ENCODE data around the gene CASQ2.

CASQ2 gene

GRCh38 chr1:115723756-115724155 lies 44.8 kb downstream of the CASQ2 start:
- Histone ChIP-seq H2BK120ac (ENCODE audit: low read depth, low read length) (no peak overlapping the region), H3K27ac (replicated peaks; ENCODE audit: low read length) (no peak overlapping the region), H3K23ac (ENCODE audit: low read depth, low read length, poor library complexity) (no peak overlapping the region), H3K18ac (ENCODE audit: low read length) (no peak overlapping the region), H3K27me3 (ENCODE audit: control insufficient read depth in 3 of 3, insufficient read depth in 3 of 3, low read depth in 1 of 3, low read length in 3 of 3) (peaks cover 0 to 5% (median 0%) of the 10 kb centered on the region in 3 experiments), H3K4ac (ENCODE audit: low read length) (no peak overlapping the region), H2BK12ac (ENCODE audit: low read length) (no peak overlapping the region), H3K9ac (ENCODE audit: low read depth, low read length, poor library complexity) (no peak overlapping the region), H3K36me3 (replicated peaks in 1 of 2; ENCODE audit: control insufficient read depth in 2 of 2, insufficient read depth in 2 of 2, low read length in 2 of 2) (no peaks in the 10 kb centered on the region), H4K91ac (ENCODE audit: low read depth, low read length, poor library complexity) (no peak overlapping the region), H2BK15ac (ENCODE audit: low read length) (no peak overlapping the region), H3K4me2 (ENCODE audit: insufficient read depth, low read length, poor library complexity, severe bottlenecking) (no peak overlapping the region), H2BK5ac (ENCODE audit: low read length) (no peak overlapping the region), H2AK5ac (ENCODE audit: low read depth, low read length) (no peak overlapping the region), H3K4me3 (ENCODE audit: low read length in 2 of 2) (no peak overlapping the region), H3K14ac (ENCODE audit: low read length) (no peak overlapping the region), H3K4me1 (ENCODE audit: control insufficient read depth in 2 of 2, insufficient read depth in 1 of 2, low read depth in 1 of 2, low read length in 2 of 2) (peaks cover 7 to 11% of the 10 kb centered on the region in 2 donors), H2AFZ (ENCODE audit: low read length) (no peak overlapping the region), H4K8ac (ENCODE audit: low read depth, low read length) (no peak overlapping the region), H3K9me3 (replicated peaks in 1 of 2; ENCODE audit: control insufficient read depth in 2 of 2, insufficient read depth in 1 of 2, low read depth in 1 of 2, low read length in 2 of 2) (no peaks in the 10 kb centered on the region), H3K79me1 (ENCODE audit: low read depth, low read length) (no peaks in the 10 kb centered on the region)
- no peak for DNase-seq (ENCODE audit: low spot score)
- no CpG with 5 or more reads among the region's 5 CpGs for WGBS, 2 donors (ENCODE audit: extremely low coverage in 2 of 2, insufficient read length in 2 of 2, insufficient replicate concordance in 1 of 2)

- Histone ChIP-seq H2AK5ac (ENCODE audit: low read depth, low read length) (no peak overlapping the region), H3K36me3 (replicated peaks in 1 of 2; ENCODE audit: control insufficient read depth in 2 of 2, insufficient read depth in 2 of 2, low read length in 2 of 2) (no peaks in the 10 kb centered on the region), H2BK12ac (ENCODE audit: low read length) (no peak overlapping the region), H3K27me3 (ENCODE audit: control insufficient read depth in 3 of 3, insufficient read depth in 3 of 3, low read depth in 1 of 3, low read length in 3 of 3) (peaks cover 0 to 12% (median 0%) of the 10 kb centered on the region in 3 experiments), H3K27ac (replicated peaks; ENCODE audit: low read length) (no peak overlapping the region), H3K4me2 (ENCODE audit: insufficient read depth, low read length, poor library complexity, severe bottlenecking) (no peak overlapping the region), H3K9me3 (replicated peaks in 1 of 2; ENCODE audit: control insufficient read depth in 2 of 2, insufficient read depth in 1 of 2, low read depth in 1 of 2, low read length in 2 of 2) (no peaks in the 10 kb centered on the region), H3K18ac (ENCODE audit: low read length) (no peak overlapping the region), H2BK15ac (ENCODE audit: low read length) (no peak overlapping the region), H4K8ac (ENCODE audit: low read depth, low read length) (no peak overlapping the region), H3K79me1 (ENCODE audit: low read depth, low read length) (no peaks in the 10 kb centered on the region), H2AFZ (ENCODE audit: low read length) (no peak overlapping the region), H3K4me1 (ENCODE audit: control insufficient read depth in 2 of 2, insufficient read depth in 1 of 2, low read depth in 1 of 2, low read length in 2 of 2) (peaks cover 2 to 6% of the 10 kb centered on the region in 2 donors), H3K23ac (ENCODE audit: low read depth, low read length, poor library complexity) (no peak overlapping the region), H2BK5ac (ENCODE audit: low read length) (no peak overlapping the region), H3K4ac (ENCODE audit: low read length) (no peak overlapping the region), H3K9ac (ENCODE audit: low read depth, low read length, poor library complexity) (no peak overlapping the region), H2BK120ac (ENCODE audit: low read depth, low read length) (no peak overlapping the region), H3K4me3 (ENCODE audit: low read length in 2 of 2) (no peak overlapping the region), H3K14ac (ENCODE audit: low read length) (no peak overlapping the region), H4K91ac (ENCODE audit: low read depth, low read length, poor library complexity) (no peak overlapping the region)
- no peak for DNase-seq (ENCODE audit: low spot score)
- no CpG with 5 or more reads among the region's 1 CpG for WGBS, 2 donors (ENCODE audit: extremely low coverage in 2 of 2, insufficient read length in 2 of 2, insufficient replicate concordance in 1 of 2)
Measured at GRCh38 chr1:115722221-115722620, 46.3 kb downstream of the CASQ2 start.

DNA sequence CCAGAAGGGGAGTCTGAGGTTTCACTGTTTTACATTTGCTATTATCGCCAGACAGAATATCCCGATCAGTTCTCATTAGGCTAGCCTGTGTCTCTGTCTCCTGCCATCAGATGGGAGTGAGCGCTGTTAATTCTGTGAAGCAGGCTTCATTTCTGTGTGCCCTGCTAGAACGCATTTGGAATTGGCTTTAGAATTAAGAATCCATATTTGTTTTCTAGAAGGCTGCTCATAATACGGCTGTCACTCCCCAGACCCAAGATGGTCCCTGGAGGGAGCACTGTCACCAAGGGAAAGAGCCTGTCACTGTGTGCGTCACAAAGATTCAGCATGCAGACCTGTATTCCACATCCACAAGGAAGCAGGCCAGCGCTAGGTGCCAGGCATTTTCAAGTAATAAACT lies 49.2 kb downstream of the CASQ2 start:
- no peak overlapping the region for H4K8ac ChIP-seq (ENCODE audit: low read depth, low read length)
- no peaks in the 10 kb centered on the region for H3K9me3 ChIP-seq (replicated peaks in 1 of 2; ENCODE audit: control insufficient read depth in 2 of 2, insufficient read depth in 1 of 2, low read depth in 1 of 2, low read length in 2 of 2)
- H3K27ac ChIP-seq (replicated peaks; ENCODE audit: low read length) = no peak overlapping the region
- H3K4me2 ChIP-seq (ENCODE audit: insufficient read depth, low read length, poor library complexity, severe bottlenecking) = no peak overlapping the region
- no CpG with 5 or more reads among the region's 7 CpGs for WGBS, 2 donors (ENCODE audit: extremely low coverage in 2 of 2, insufficient read length in 2 of 2, insufficient replicate concordance in 1 of 2)
- H3K9ac ChIP-seq (ENCODE audit: low read depth, low read length, poor library complexity) = no peak overlapping the region
- no peak overlapping the region for H2BK12ac ChIP-seq (ENCODE audit: low read length)
- no peak overlapping the region for H3K14ac ChIP-seq (ENCODE audit: low read length)
- H3K36me3 ChIP-seq (replicated peaks in 1 of 2; ENCODE audit: control insufficient read depth in 2 of 2, insufficient read depth in 2 of 2, low read length in 2 of 2) = no peaks in the 10 kb centered on the region
- H3K79me1 ChIP-seq (ENCODE audit: low read depth, low read length) = no peaks in the 10 kb centered on the region
- no peak overlapping the region for H3K4me3 ChIP-seq (ENCODE audit: low read length in 2 of 2)
- H3K23ac ChIP-seq (ENCODE audit: low read depth, low read length, poor library complexity) = no peak overlapping the region
- H3K18ac ChIP-seq (ENCODE audit: low read length) = no peak overlapping the region
- H3K27me3 ChIP-seq (ENCODE audit: control insufficient read depth in 3 of 3, insufficient read depth in 3 of 3, low read depth in 1 of 3, low read length in 3 of 3) = peaks cover 0 to 12% (median 0%) of the 10 kb centered on the region in 3 experiments
- no peak overlapping the region for H2AFZ ChIP-seq (ENCODE audit: low read length)
- no peak overlapping the region for H4K91ac ChIP-seq (ENCODE audit: low read depth, low read length, poor library complexity)
- H2AK5ac ChIP-seq (ENCODE audit: low read depth, low read length) = no peak overlapping the region
- no peak overlapping the region for H2BK15ac ChIP-seq (ENCODE audit: low read length)
- no peak overlapping the region for H3K4ac ChIP-seq (ENCODE audit: low read length)
- DNase-seq (ENCODE audit: low spot score) = no peak
- H2BK120ac ChIP-seq (ENCODE audit: low read depth, low read length) = no peak overlapping the region
- no peak overlapping the region for H2BK5ac ChIP-seq (ENCODE audit: low read length)
- H3K4me1 ChIP-seq (ENCODE audit: control insufficient read depth in 2 of 2, insufficient read depth in 1 of 2, low read depth in 1 of 2, low read length in 2 of 2) = no peaks in the 10 kb centered on the region

DNA sequence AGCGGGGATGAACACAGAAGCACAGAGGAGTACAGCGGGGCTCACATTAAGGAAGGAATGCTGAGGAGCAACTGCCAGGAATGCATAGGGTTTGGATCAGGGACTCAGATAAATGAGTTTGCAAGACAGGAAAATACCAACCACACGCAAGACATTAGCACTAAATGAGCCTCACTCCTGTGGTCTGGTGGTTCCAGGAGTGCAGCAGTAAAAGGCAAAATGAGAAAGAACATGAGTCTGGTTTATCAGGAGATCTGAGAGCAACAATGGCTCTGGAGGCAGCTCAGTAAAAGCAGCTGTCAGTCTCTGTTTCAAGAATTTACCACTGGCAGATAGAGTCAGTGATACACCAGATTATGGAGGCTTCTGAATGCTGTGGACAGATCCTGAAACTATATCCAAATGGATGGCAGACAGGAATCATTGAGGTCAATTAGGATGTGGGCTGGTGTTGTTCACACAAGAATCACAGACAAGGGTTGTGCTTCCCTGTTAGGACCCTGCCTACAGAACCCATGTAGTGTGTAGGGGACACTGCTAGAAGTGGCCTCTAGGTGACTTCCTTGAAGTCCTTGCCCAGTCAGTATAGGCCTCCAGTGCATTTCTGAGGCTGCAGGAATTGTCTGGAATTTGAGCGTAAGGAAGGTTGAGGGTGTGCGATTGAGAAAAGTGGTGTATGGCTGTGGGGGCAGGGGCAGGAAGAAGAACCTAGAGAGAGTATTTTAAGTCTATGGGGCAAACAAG lies 50.3 kb downstream of the CASQ2 start:
- Histone ChIP-seq H3K27ac (replicated peaks; ENCODE audit: low read length) (no peak overlapping the region), H2AFZ (ENCODE audit: low read length) (no peak overlapping the region), H3K4me2 (ENCODE audit: insufficient read depth, low read length, poor library complexity, severe bottlenecking) (no peak overlapping the region), H3K18ac (ENCODE audit: low read length) (no peak overlapping the region), H2BK5ac (ENCODE audit: low read length) (no peak overlapping the region), H2BK15ac (ENCODE audit: low read length) (no peak overlapping the region), H3K14ac (ENCODE audit: low read length) (no peak overlapping the region), H3K36me3 (replicated peaks in 1 of 2; ENCODE audit: control insufficient read depth in 2 of 2, insufficient read depth in 2 of 2, low read length in 2 of 2) (no peaks in the 10 kb centered on the region), H4K8ac (ENCODE audit: low read depth, low read length) (no peak overlapping the region), H3K4me1 (ENCODE audit: control insufficient read depth in 2 of 2, insufficient read depth in 1 of 2, low read depth in 1 of 2, low read length in 2 of 2) (no peaks in the 10 kb centered on the region), H2BK12ac (ENCODE audit: low read length) (no peak overlapping the region), H2BK120ac (ENCODE audit: low read depth, low read length) (no peak overlapping the region), H3K4ac (ENCODE audit: low read length) (no peak overlapping the region), H3K9ac (ENCODE audit: low read depth, low read length, poor library complexity) (no peak overlapping the region), H2AK5ac (ENCODE audit: low read depth, low read length) (no peak overlapping the region), H3K79me1 (ENCODE audit: low read depth, low read length) (no peaks in the 10 kb centered on the region), H3K9me3 (replicated peaks in 1 of 2; ENCODE audit: control insufficient read depth in 2 of 2, insufficient read depth in 1 of 2, low read depth in 1 of 2, low read length in 2 of 2) (no peaks in the 10 kb centered on the region), H3K23ac (ENCODE audit: low read depth, low read length, poor library complexity) (no peak overlapping the region), H3K27me3 (ENCODE audit: control insufficient read depth in 3 of 3, insufficient read depth in 3 of 3, low read depth in 1 of 3, low read length in 3 of 3) (peaks cover 0 to 13% (median 0%) of the 10 kb centered on the region in 3 experiments), H3K4me3 (ENCODE audit: low read length in 2 of 2) (no peak overlapping the region), H4K91ac (ENCODE audit: low read depth, low read length, poor library complexity) (no peak overlapping the region)
- 100% methylated on average over 2 of the region's 5 CpGs; no CpG with 5 or more reads in 1 of the 2 donors for WGBS, 2 donors (ENCODE audit: extremely low coverage in 2 of 2, insufficient read length in 2 of 2, insufficient replicate concordance in 1 of 2)
- no peak for DNase-seq (ENCODE audit: low spot score)

All from neuronal stem cell (in vitro differentiated cells).